Colonic mucosa (tissue), 4 donors: ENCODE measurements around the gene HIVEP3. TPM values are rescaled to one million over a fixed set of nuclear protein-coding genes. Genes with fewer than 3 reads are reported as not detected.

Experiments
- DNase-seq: peaks from one replicate; pipeline ENCODE4 v3.0.0-alpha.2; 2020
- H3K27ac ChIP-seq: fragments of 200-600 bp; one replicate; pipeline ENCODE4 v1.8.0; 2021
- H3K27me3 ChIP-seq: fragments of 200-600 bp; one replicate; pipeline ENCODE4 v1.8.0; 2021
- H3K36me3 ChIP-seq: fragments of 200-600 bp; one replicate; pipeline ENCODE4 v1.8.0; 2021
- H3K4me1 ChIP-seq: fragments of 200-600 bp; one replicate; pipeline ENCODE4 v1.8.0; 2021; ENCODE audit warnings: mild to moderate bottlenecking
- H3K4me3 ChIP-seq: fragments of 200-600 bp; one replicate; pipeline ENCODE4 v1.8.0; 2021
- H3K9ac ChIP-seq, 2 donors: one replicate each; pipeline ENCODE4 v1.7.0; 2013; ENCODE audit warnings: control low read depth in 2 of 2, low read depth in 2 of 2, low read length in 2 of 2
- H3K9me3 ChIP-seq: fragments of 200-600 bp; one replicate; pipeline ENCODE4 v1.8.0; 2021
- intact Hi-C: fragments of 100-400 bp; cut with DNase I; formaldehyde crosslinking; loops from one replicate; pipeline ENCODE4 v1.14.1; 2022
- total RNA-seq, 2 donors: library from RNA; stranded (reverse); fragmentation: NEBNext Ultra II Directional in 1 of 2; extraction: Animal tissue kit (Norgen Biotek cat#: 25700) in 1 of 2; gene quantifications; one replicate each; pipeline ENCODE4 v1.2.1, GENCODE V29; 2021
- TF ChIP-seq, protein P1 (sequence below): fragments of 200-600 bp; IDR thresholded peaks from one replicate; pipeline ENCODE4 v1.8.0; 2022; ENCODE audit warnings: antibody characterized with exemption, mild to moderate bottlenecking
- donor health status: healthy.
- donor health status: DM: no; HTN: no; CAD: no.
- donor health status: DM: no; HTN: no; CAD: no.

The HIVEP3 gene
- total RNA-seq, 2 donors from 2014 or later = 1.9 to 3.3 TPM

DNA sequence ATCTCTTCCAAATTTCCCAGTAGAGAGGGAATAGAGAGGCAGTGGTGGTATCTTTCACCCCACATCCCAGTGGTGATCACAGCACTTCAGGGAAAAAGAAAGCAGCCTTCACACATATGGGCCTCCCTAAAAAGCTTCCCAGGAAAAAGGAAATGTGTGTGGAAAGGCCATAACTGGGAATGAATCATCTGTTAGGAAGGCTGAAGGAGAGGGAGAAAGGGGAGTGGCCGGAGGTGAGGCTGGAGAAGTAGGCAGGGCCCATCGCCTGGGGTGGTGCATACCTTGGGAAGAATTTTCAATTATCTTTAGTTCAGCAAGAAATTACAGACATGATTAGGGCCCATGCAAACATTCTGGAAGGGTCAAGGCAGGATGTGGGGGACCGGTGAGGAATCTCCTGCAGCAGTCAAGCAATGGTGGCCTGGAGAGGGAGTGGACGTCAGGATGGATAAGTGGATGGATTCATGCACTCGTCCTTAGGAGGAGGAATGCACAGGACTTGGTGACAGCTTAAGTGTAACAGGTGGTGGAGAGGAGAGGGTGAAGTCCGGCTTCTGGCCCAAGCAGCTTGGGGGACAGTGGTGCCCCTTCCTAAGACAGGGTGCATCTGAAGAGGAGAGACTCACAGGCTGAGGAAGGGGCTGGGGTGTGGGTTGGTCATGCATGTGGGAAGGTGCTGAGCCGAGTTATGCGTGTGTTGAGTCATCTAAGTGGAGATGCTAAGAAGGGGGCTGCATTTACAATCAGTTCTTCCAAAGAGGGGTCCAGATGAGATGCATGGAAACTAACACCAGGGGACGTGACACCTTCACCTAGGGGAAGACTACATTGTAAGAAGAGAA, 17.9 kb downstream of the HIVEP3 start:
- TF ChIP-seq, protein P1, sequence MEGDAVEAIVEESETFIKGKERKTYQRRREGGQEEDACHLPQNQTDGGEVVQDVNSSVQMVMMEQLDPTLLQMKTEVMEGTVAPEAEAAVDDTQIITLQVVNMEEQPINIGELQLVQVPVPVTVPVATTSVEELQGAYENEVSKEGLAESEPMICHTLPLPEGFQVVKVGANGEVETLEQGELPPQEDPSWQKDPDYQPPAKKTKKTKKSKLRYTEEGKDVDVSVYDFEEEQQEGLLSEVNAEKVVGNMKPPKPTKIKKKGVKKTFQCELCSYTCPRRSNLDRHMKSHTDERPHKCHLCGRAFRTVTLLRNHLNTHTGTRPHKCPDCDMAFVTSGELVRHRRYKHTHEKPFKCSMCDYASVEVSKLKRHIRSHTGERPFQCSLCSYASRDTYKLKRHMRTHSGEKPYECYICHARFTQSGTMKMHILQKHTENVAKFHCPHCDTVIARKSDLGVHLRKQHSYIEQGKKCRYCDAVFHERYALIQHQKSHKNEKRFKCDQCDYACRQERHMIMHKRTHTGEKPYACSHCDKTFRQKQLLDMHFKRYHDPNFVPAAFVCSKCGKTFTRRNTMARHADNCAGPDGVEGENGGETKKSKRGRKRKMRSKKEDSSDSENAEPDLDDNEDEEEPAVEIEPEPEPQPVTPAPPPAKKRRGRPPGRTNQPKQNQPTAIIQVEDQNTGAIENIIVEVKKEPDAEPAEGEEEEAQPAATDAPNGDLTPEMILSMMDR = no peak
- H3K9ac ChIP-seq = no peak overlapping the region
- no peak overlapping the region for H3K4me3 ChIP-seq
- H3K36me3 ChIP-seq = no peaks in the 10 kb centered on the region
- H3K9me3 ChIP-seq = no peaks in the 10 kb centered on the region
- intact Hi-C loops = no loop called here
- H3K4me1 ChIP-seq = no peaks in the 10 kb centered on the region
- DNase-seq = peak; percentile 33
- no peak overlapping the region for H3K27ac ChIP-seq
- no peaks in the 10 kb centered on the region for H3K27me3 ChIP-seq

DNA sequence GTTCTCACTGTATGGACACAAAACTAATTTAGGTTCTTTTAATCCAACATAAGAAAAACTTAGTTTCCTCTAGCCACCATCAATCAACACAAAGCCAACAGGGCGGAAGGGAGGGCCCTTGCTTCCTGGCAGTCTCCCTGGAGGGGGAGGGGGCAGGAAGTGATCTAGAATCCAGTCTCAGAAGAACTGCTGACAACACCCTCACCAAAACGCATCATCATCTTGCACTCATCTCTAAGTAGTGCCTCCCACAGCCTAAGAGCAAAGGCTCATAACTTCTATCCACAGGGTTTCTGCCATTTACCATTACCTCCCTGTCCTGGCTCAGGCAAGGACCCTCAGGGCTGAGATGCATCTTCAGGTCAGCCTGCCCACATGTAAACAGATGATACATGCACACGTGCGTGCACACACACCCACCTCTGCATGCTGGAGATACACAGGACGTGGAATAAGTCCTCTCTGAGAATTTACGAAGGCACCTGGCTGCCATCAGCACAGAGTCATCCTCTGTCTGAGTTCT, 20.5 kb downstream of the HIVEP3 start:
- Histone ChIP-seq H3K27ac (no peak overlapping the region), H3K27me3 (no peaks in the 10 kb centered on the region), H3K9me3 (no peaks in the 10 kb centered on the region), H3K4me3 (no peak overlapping the region), H3K9ac (no peak overlapping the region), H3K4me1 (no peaks in the 10 kb centered on the region), H3K36me3 (no peaks in the 10 kb centered on the region)
- DNase-seq = no peak
- TF ChIP-seq, protein P1 = no peak
- intact Hi-C loops = no loop called here

DNA sequence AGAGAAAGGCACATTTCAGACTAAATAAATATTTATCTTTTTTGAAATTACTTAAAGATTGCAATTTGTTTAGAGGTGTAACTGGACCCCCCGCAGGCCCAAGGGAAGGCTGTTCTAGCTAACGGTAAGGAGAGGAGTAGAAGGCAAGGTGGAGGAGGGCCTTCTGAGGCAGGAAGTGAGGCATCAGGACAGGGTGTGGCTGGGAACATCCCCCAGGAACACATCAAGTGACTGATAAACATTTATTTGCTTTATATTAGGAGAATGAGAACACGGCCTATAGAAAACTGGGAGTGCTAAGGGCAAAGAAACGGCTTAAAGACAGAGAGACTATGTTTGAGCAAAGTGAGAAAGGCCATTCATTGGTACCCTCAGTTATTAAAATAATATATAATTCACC, 23.2 kb downstream of the HIVEP3 start:
- H3K36me3 ChIP-seq = no peaks in the 10 kb centered on the region
- H3K27ac ChIP-seq = no peak overlapping the region
- peaks cover 5% of the 10 kb centered on the region for H3K4me1 ChIP-seq
- no peaks in the 10 kb centered on the region for H3K9me3 ChIP-seq
- intact Hi-C loops = no loop called here
- DNase-seq = no peak
- H3K27me3 ChIP-seq = no peaks in the 10 kb centered on the region
- H3K4me3 ChIP-seq = no peak overlapping the region
- TF ChIP-seq, protein P1 = no peak
- no peak overlapping the region for H3K9ac ChIP-seq

DNA sequence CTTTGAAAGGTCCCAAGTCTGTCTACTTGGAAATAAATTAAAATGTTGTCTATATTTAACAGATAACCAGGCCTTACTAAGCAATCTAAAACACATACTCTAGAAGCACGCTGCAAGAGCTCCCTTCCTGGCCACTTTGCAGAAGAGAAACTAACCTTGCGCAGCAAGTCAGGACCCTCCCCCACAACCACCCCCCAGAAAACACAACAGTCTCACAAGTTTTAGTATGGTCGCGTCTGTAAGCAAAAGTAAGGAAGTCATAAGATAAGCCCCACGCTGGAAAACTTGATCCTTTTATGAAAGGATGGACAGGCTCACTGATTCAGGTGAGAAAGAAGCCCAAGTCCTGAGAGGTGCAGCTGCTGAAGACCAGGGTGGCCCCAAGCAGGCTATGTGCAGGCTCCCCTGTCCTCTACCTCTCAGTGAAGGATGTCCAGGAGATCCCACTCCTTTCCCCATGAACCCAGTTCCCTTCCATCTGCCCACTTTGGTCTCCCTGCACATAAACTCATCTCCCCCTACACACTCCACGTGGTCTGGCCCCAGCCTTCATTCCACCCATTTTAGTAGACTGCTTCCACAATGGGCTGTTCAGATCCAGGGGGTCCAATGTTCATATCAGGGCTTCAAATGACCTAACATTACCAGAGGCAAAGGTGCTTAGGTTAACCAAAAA, 23.8 kb downstream of the HIVEP3 start:
- no peaks in the 10 kb centered on the region for H3K9me3 ChIP-seq
- H3K36me3 ChIP-seq = no peaks in the 10 kb centered on the region
- peaks cover 5% of the 10 kb centered on the region for H3K4me1 ChIP-seq
- H3K27ac ChIP-seq = no peak overlapping the region
- no peak for DNase-seq
- no peaks in the 10 kb centered on the region for H3K27me3 ChIP-seq
- TF ChIP-seq, protein P1 = no peak
- intact Hi-C loops = no loop called here
- no peak overlapping the region for H3K9ac ChIP-seq
- H3K4me3 ChIP-seq = no peak overlapping the region

DNA sequence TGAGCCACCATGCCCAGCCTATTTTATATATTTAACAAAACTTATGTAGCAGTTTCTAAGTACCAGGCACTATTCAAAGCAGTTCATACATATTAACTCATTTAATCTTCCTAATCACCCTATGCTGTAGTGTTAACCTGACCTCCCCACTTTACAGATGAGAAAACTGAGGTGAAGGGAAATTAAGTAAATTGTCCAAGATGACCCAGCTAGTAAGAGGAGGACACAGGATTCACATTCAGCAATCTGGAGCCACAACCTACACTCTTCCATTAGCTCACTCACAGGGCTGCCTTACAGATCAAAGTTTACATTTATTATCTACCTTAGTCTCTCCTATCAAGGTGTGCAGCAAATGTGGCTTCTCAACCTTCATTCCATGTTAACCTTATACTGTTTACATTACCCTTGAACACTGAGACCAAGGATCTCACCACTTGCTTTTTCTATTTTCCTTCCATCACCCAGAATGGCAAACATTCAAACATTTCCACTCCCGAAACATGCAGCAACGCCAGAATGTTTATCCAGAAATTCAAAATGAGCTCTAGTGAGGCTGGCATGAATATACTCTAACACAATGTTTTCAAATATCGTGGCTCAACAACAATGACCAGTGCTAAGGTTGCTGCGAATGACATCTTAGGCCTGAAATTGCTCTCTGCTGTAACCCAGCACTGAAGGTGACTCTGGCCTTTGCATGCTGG, 24.5 kb downstream of the HIVEP3 start:
- Histone ChIP-seq H3K9ac (no peak overlapping the region), H3K4me3 (no peak overlapping the region), H3K36me3 (no peaks in the 10 kb centered on the region), H3K4me1 (peaks cover 5% of the 10 kb centered on the region), H3K9me3 (no peaks in the 10 kb centered on the region), H3K27ac (no peak overlapping the region), H3K27me3 (no peaks in the 10 kb centered on the region)
- TF ChIP-seq, protein P1 = no peak
- intact Hi-C loops = no loop called here
- no peak for DNase-seq
